Measurements from ENCODE around the gene NTRK2. TPM values are rescaled to one million over a fixed set of nuclear protein-coding genes. Genes with fewer than 3 reads are reported as not detected.
A peak's percentile ranks its signal among the peaks of the same experiment; 100 is the strongest.

Gene NTRK2
- polyA plus RNA-seq, 1 experiment = 2.0 TPM

DNA sequence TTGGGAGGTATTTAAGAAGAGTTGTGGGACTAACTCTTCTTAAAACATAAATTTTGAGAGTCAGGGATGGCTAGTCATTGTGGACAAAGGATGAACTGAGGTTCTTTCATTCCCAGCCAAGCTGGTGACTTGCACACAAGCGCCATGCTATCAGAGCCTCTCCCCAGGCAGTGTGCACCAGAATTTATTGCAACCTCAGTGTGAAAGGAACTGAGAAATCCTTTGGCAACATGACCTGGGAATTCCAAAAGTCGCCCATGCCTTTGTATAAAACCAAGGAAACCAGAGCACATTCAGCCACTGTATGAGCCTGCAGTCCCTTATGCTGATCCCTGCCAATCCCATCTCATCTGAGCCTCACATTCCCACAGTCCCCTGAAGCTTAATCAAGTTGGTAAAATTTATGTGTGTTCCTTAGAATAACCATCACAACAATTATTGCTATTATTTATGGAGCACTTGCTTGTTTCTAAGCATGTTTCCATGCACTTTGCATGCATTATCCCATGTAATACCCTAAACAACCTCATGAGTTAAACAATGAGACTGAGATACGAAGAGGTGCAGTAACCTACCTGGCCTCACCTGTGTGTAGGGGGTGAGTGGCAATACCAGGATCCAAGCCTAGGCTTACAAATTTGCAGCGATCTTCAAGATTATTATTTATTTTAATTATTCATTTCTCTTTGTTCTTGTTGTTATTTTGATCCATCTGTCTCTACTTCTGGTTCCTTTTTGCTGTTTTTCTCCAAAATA is 116.4 kb downstream of the NTRK2 start:
- ChIA-PET POLR2A (no interaction called here), CTCF (no interaction called here)
- no peak for DNase-seq (ENCODE audit: low read depth)
- Histone ChIP-seq H3K4me3 (ENCODE audit: low read depth, low read length) (no peak overlapping the region), H3K36me3 (ENCODE audit: control insufficient read depth, insufficient read depth, low read length) (no peaks in the 10 kb centered on the region; the same call in 1 of the 2 replicates), H3K27me3 (ENCODE audit: control insufficient read depth, insufficient read depth, low read length) (peaks cover 1% of the 10 kb centered on the region)
- no peak for TF ChIP-seq CTCF (IDR thresholded peaks at IDR 0.05; ENCODE audit: insufficient read depth, low read depth, low read length)

- no peak overlapping the region for H3K4me3 ChIP-seq (ENCODE audit: low read depth, low read length)
- TF ChIP-seq CTCF (IDR thresholded peaks at IDR 0.05; ENCODE audit: insufficient read depth, low read depth, low read length) = no peak
- no peak for DNase-seq (ENCODE audit: low read depth)
- H3K36me3 ChIP-seq (ENCODE audit: control insufficient read depth, insufficient read depth, low read length) = no peaks in the 10 kb centered on the region
- peaks cover 1% of the 10 kb centered on the region; the same call in 1 of the 2 replicates for H3K27me3 ChIP-seq (ENCODE audit: control insufficient read depth, insufficient read depth, low read length)
- ChIA-PET CTCF (interaction anchor here (0.8 to 1.3 kb wide), 2 partner anchors 8 to 89 kb away, joined by 3 to 7 read pairs; no protein-coding TSS in a partner anchor), POLR2A (no interaction called here)
Measured at GRCh38 chr9:84788803-84789462, 119.4 kb downstream of the NTRK2 start.

DNA sequence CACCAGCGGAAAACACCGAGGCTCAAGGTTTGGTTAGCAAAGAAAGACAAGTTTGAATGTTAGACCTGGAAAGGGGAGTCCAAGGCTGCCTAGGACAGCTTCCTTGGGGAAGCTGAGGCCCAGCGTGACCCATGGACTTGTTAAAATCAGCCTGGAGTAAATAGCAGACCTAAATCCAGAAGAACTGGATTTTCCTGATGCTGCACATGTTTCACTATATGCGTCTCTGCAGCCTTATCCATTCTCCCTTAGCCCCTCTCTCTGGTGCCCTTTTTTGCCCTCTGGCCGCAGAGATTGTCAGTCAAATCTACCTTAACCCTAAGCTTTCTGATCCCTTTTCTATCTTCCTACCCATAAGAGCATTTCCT is 119.9 kb downstream of the NTRK2 start:
- DNase-seq (ENCODE audit: low read depth) = no peak
- POLR2A ChIA-PET = no interaction called here
- no peak overlapping the region for H3K4me3 ChIP-seq (ENCODE audit: low read depth, low read length)
- CTCF ChIA-PET = interaction anchor here (1.3 kb wide), 1 partner anchor 9 kb away, joined by 7 read pairs; no protein-coding TSS in a partner anchor
- no peak for TF ChIP-seq CTCF (IDR thresholded peaks at IDR 0.05; ENCODE audit: insufficient read depth, low read depth, low read length)
- H3K36me3 ChIP-seq (ENCODE audit: control insufficient read depth, insufficient read depth, low read length) = no peaks in the 10 kb centered on the region
- H3K27me3 ChIP-seq (ENCODE audit: control insufficient read depth, insufficient read depth, low read length) = peaks cover 1% of the 10 kb centered on the region; the same call in 1 of the 2 replicates

DNA sequence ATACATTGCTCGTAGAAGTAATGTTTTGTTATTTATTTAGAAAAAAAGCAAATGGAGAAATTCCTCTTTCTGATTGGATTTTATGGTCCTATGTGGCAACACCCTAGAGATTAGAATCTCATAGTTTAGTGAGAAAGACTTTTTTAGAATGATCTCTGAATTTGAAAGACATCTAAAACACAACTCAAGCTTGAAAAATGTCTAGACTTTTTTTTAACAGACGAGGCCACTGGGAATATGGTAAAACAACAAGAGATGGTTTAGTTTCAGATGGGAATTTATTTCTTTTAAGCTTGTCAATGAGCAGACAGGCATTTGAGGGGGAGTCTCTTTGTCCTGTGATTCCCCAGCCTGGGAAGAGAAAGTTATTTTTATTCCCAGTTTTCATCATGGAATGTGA is 122.1 kb downstream of the NTRK2 start:
- ChIA-PET CTCF (interaction anchor here (0.9 to 2.5 kb wide), 3 partner anchors 10 to 14 kb away, joined by 3 to 9 read pairs (median 3); no protein-coding TSS in a partner anchor), POLR2A (no interaction called here)
- no peak for TF ChIP-seq CTCF (IDR thresholded peaks at IDR 0.05; ENCODE audit: insufficient read depth, low read depth, low read length)
- peaks cover 1% of the 10 kb centered on the region; the same call in 1 of the 2 replicates for H3K27me3 ChIP-seq (ENCODE audit: control insufficient read depth, insufficient read depth, low read length)
- DNase-seq (ENCODE audit: low read depth) = peak; percentile 66
- H3K36me3 ChIP-seq (ENCODE audit: control insufficient read depth, insufficient read depth, low read length) = no peaks in the 10 kb centered on the region
- no peak overlapping the region for H3K4me3 ChIP-seq (ENCODE audit: low read depth, low read length)

DNA sequence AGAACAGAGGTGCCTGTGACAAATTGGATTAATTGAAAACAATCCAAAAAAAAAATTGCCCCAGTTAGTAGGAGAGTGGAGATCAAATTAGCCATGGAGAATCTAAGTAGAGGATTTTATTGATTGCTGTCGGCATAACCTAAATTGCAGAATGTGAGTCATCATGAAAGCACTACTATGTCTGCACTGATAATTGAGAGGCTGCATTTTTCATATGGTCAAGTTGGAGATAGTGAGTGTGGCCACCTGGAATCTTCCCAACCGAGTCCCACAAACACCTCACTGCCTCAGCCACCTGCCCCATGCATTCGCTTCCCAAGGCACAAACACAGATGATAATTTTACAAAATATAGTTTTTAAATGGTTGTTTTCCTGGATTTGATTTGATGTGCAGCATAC is 123.7 kb downstream of the NTRK2 start:
- DNase-seq (ENCODE audit: low read depth) = no peak
- ChIA-PET POLR2A (no interaction called here), CTCF (interaction anchor here (2.5 kb wide), 1 partner anchor 13 kb away, joined by 9 read pairs; no protein-coding TSS in a partner anchor)
- no peak for TF ChIP-seq CTCF (IDR thresholded peaks at IDR 0.05; ENCODE audit: insufficient read depth, low read depth, low read length)
- Histone ChIP-seq H3K36me3 (ENCODE audit: control insufficient read depth, insufficient read depth, low read length) (no peaks in the 10 kb centered on the region), H3K27me3 (ENCODE audit: control insufficient read depth, insufficient read depth, low read length) (peaks cover 1% of the 10 kb centered on the region; the same call in 1 of the 2 replicates), H3K4me3 (ENCODE audit: low read depth, low read length) (no peak overlapping the region)
